Lower lobe of right lung (tissue), 1 donor: ENCODE data around the gene CT45A5. TPM values are rescaled to one million over a fixed set of nuclear protein-coding genes. Genes with fewer than 3 reads are reported as not detected.

ENCODE experiments used
- total RNA-seq: library from RNA; stranded (reverse); fragmentation: NEBNext Ultra II Directional; extraction: Animal tissue kit (Norgen Biotek cat#: 25700); gene quantifications from one replicate; pipeline ENCODE4 v1.2.1, GENCODE V29; 2021
- donor health status: DM: no; HTN: yes; CAD: no; lungs with severe emphysema.

Gene CT45A5
- total RNA-seq, 1 donor from 2014 or later: not detected

Other genes starting within 250 kb of the CT45A5 start
- gene CT45A1, start 71.9 kb downstream of the CT45A5 start, total RNA-seq: not detected
- gene CT45A3, start 17.3 kb downstream of the CT45A5 start, total RNA-seq: not detected
- not detected for gene CT45A6, start 17.3 kb upstream of the CT45A5 start, total RNA-seq
- gene CT45A2, start 34.5 kb upstream of the CT45A5 start, total RNA-seq: not detected
- not detected for gene CT45A7, start 51.8 kb upstream of the CT45A5 start, total RNA-seq
- gene CT45A8, start 69.0 kb upstream of the CT45A5 start, total RNA-seq: not detected
- not detected for gene CT45A9, start 86.3 kb upstream of the CT45A5 start, total RNA-seq
- gene CT45A10, start 107.9 kb upstream of the CT45A5 start, total RNA-seq: not detected
- gene SAGE1, start 108.2 kb upstream of the CT45A5 start, total RNA-seq: not detected
- 28.7 TPM for gene MMGT1, start 188.5 kb upstream of the CT45A5 start, total RNA-seq
- gene SLC9A6, start 199.9 kb upstream of the CT45A5 start, total RNA-seq: 18.0 TPM